HTERT RPE-1 (cell line): ENCODE results near the gene ANO4.
"Not testable (repeated sequence)": the region's sequence is repeated elsewhere in the genome, so short reads cannot be mapped to it uniquely, and the experiment has no call there.

ENCODE experiments used
- in situ Hi-C: fragments of 300-500 bp; cut with MboI; formaldehyde crosslinking; loops from 4 replicates; pipeline ENCODE4 v1.14.3; 2020; ENCODE audit warnings: low sequenced_read_pairs

The ANO4 gene

DNA sequence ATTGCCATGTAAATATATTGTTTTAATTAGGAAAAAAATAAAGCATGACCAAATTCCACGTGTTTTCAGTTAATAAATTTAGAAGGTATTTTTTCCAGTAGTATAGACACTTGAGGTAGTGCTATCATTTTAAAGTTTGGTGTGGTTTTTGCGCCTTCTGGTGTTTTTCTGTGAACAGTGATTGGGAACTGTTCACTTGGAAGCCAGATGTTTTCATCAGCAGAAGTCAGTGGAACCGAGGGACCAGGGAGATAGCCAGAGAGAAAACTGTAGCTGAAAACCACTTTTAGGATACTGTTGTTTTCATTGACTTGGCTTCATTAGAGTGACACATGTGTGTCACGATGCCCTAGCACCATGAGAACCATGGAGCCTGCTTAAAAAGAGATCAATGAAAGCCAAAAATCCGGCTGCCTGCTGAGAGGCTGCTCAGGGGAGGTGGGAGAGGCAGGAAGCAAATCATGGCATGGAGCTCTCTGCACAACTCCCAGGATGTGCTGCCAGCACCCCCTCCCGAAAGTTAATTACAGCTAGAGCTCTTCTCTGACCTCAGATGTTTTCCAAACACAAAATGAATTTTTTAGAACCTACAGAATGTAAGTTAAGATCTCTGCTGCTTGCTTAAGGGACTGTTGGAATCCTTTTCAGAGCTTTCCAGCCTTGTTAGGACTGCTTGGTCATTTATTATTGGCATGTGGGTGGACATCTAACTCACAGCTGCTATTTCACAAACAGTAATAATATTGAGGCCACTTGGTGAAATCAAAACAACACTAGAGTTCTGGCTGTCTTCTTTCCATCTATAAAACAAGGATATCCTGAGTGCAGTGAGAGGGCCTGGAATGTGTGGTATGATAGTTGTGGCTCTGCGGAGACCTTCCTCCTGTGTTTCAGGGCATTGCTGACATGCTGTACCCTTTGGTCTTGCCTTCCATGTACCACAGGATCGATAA, 192.3 kb downstream of the ANO4 start:
- in situ Hi-C loops, result no loop called here

DNA sequence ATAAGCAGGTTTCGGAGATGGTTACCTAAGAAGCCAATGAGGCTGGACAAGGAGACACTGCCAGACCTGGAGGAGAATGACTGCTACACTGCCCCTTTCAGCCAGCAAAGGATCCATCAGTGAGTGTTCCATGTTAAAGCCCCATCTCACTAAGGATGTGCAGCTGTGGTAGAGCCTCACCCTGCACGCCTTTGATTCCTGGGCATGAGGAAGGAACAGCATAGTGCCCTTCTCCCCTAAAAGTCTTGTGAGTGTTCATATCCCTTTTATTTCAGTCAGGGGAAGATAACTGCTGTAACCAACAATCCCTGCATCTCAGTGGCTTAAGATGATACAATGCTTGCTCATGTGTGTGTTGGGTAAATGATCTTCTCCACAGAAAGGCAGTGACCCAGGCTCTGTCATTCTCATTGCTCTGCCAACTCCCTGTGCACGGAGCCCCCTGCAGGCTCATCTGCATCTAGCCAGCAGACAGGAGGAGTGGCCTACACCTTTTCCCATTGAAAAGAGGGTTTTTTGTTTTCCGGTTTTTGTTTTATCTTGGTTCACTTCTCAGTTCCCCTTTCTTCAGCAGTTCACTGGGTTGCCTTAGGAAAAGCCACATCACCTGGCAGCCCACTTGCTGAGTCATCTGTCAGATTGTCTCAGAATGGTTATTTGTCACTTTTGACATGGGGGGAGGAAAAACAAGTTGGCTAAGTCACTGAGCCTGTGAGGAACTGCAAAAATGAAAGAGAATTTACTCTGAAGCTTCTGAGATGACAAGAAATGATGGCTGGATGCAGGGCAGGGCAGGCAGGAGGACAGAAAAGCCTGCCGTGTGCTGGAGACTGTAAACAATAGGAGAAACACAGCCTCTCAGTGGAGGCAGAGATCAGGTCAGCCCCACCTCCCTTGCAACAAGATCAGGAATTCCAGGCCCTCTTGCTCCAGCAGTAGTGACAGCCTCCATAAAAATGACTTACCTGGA, 193.3 kb downstream of the ANO4 start:
- in situ Hi-C loops, result no loop called here

DNA sequence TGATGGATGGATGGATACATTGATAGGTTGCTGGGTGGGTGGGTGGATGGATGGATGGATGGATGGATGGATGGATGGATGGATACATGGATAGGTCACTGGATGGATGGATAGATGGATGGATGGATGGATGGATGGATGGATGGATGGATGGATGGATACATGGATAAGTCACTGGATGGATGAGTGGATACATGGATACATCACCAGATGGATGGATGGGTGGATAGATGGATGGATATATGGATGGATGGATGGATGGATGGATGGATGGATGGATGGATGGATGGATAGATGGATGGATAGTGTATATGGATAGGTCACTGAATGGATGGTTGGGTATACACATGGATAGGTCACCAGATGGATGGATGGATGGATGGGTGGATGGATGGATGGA, 194.9 kb downstream of the ANO4 start:
- in situ Hi-C loops, result not testable (repeated sequence)

DNA sequence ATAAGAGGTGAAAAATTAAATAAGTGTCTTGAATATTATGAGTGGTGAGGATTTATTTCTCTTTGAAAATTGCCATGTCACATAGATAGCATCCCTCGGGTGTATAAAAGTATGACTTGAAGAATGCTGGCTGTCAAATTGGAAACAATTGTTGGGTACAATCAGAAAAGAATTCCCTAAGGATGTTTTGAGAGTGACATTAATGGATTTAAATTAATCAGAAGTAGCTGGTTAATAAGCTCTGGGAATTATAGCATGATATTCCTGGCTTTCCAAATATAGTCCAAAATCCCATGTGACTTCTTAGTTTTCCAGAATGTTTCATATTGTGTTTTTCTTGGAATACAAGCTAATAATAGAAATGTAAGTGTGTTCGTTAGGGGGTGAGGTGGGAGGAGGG, 196.5 kb downstream of the ANO4 start:
- in situ Hi-C loops, result no loop called here

DNA sequence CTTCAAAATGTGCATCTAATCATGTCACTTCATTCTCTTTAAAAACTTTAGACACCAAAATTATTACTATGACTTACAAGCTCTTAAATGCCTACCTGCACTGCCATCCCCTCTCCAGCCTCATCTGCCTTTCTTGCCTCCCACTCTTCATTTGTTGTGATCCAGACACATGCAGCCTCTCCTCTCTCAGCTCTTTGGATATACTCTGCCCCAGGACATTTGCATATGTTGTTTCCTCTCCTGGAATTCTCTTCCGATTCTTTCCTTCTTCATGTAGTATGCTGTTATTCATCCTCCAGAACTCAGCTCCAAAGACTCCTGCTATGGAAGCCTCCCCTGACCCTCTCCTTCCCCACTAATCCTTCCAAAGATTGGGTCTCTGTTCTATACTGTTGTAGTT, 197.6 kb downstream of the ANO4 start:
- in situ Hi-C loops, result no loop called here

DNA sequence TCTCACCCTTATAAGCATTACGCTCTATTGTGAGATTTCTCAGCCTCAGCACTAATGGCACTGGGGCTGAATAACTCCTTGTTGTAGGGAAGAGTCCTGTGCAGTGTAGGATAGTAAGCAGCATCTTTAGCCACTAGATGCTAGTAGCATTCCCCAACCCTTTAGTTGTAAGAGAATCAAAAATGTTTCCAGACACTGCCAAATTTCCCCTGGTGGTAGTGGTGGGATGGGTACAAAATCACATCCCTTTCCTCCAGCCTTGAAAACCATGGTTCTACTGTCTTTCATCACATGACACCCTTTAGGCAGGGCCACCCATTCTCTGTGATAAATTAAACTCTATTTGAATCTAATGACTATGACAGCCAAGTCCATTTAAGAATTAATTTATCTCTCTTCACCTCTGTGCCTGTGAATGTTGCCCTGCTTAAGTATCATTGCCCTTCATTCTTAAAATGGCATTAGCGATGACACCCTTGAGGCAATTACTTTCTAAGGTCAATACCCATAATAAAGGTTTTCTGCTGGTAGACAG, 199.4 kb downstream of the ANO4 start:
- in situ Hi-C loops, result no loop called here

DNA sequence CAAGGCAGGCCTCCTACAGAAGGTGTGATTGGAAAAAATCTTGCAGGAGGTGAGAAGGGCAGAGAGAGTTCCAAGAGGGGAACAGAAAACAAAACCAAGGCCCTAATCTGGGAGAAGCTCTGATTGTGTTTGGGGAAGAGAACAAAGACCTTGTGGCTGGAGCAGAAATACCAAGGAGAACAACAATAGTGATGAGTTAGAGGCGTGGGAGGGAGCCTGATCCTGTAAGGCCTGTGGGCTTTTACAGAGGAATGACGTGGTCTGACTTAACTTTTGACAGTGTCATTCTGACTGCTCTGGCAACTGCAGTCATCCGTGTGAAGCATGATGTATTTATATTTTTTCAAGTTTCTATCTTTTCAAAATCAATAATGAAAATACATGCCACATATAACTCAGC, 200.6 kb downstream of the ANO4 start:
- in situ Hi-C loops, result no loop called here

DNA sequence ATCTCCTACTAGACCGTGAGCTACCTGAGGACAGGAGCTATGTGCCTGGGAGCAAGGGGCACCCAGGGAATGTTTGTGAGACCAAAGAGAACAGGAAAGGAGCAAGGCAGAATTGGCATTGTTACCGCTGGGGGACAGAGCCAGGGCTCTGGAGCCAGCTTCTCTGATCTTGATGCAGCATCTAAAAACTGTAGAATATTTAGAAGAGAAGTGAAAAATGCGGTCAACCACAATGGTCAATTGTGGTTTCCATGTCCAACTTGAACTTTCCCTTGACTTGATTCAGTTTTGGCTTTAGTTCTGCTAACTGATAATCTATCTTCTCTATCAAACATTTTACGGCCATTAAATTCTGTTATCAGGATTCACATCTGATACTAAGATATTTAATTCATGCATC, 201.2 kb downstream of the ANO4 start:
- in situ Hi-C loops, result no loop called here

DNA sequence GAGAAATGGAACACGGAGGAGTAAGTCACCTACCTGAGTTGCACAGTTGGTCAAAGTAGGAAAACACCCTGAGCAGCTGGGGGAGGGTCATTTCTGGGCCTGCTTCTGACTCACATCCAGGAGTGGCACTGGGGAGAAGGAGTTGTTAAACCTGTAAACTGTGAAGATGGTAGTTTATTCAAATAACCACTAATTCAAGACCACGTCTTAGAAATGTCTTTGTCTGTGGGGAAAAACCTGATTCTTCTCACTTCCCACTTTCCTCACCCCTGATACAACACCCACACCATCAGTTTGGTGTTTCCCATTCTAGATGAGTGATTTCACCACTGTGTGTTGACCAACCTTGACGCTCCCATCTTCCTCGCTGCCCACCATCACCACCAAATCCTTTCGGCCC, 207.1 kb downstream of the ANO4 start:
- in situ Hi-C loops, result no loop called here

DNA sequence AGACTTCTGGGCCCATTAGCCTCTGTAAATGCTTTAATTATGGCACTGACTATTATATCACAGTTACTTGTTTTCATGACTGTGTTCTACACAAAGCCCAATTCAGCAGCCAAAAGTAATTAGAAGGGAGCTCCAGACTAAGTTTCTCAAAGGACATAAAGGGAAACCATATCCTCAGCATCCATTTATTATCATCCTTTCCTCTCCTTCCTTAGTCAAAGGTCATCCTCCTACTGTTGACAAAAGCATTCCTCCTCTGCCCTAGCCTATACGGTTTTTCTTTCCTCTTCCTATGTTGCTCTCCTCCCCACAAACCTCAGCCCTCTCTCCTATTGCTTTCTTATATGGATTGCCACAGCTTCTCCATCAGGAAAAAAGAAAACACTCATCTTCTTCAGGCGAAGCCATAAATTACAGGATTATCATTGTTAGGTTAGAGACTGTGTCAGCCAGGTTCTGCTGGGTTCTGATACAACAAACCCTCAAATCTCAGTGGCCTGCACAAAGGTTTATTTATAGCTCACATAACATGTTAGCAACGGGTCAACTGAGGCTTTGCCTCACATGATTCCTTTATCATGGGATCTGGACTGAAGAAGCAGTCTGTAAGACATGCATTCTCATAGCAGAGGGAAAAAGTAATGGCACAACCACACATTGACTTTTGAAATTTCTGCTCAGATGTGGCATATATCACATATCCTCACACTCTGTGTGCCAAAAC, 208.3 kb downstream of the ANO4 start:
- in situ Hi-C loops, result no loop called here

DNA sequence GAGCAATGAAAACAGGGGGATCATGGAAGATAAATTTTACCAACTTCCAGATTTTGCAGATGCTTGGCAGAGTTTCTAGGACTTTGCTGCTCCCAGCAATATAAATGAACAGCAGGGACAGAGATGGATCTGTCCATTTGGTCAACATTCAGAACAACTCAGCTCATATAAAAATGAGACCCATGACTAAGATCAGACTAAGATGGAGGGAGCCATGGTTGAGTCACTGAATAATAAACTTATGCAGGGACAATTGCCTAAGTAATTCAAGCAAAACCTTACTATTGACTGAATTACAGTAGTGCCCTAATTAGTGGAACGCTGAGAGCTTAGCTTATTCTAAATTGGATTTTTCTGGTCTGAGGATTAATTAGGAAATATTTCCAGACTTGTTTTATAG, 210.3 kb downstream of the ANO4 start:
- in situ Hi-C loops, result no loop called here

DNA sequence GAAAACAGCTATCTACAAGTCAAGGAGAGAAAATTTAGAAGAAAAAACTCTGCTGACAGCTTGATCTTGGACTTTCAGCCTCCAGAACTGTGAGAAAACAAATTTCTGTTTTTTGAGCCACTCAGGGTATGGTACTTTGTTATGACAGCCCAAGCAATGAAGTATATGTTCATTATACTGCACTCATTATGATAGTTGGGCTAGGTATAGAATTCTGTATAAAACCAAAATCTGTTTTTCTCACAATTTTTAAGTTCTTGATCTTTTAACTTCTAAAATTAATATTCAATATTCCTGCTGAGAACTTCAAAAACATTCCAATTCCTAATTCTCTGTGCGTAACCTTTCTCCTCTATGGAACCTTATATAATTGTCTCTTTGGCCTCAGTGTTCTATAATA, 214.7 kb downstream of the ANO4 start:
- in situ Hi-C loops, result no loop called here

DNA sequence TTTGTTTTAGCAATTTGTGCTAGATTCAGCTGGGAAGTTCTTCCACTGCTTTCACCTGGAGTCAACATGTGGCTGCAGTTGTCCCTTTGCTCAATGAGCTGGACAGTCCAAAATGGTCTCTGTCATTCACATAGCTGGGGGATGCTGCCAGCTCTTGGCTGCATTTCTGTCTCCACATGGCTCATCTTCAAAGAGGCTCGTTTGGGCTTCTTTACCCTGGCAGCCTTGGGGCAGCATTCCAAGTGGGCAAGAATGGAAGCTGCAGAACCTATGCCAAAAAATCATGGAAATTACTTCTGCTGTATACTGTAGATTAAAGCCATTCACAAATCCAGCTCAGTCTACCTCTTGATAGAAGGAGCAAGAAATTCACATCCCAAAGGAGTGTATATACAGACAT, 216.3 kb downstream of the ANO4 start:
- in situ Hi-C loops, result no loop called here

DNA sequence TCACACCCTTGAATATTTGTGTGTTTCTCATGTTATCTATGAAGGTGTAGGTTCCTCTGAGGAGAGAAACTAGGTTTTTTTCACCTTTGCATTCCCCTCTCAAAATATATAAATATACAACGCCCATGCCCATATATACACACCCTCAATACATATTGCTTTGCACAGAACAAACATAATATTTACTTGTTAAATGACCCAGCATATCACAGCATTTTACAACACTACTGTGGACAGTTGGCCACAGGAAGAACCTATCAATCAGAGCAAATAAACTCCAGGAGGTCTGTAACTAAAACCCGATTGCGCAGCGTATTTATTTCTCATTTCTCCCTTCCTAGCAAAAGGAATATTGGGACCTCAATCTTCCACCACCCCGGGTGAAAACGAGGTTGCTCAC, 219.4 kb downstream of the ANO4 start:
- in situ Hi-C loops, result no loop called here

DNA sequence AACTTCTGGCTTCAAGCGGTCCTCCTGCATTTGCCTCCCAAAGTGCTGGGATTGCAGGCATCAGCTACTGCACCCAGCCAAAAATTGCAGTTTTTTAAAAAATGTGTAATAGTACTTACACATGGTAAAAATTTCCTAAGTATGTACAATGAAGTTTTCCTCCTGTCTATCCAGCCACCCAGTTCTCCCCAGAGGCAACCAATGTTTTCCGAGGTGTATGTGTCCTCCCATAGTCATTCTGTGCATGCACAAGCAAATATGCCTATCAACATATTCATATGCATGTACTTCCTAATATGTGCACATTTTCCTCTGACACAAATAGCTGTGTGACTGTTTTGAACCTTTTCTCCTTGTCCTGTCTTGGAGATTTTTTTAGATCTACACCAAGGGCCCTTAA, 220.5 kb downstream of the ANO4 start:
- in situ Hi-C loops, result no loop called here

DNA sequence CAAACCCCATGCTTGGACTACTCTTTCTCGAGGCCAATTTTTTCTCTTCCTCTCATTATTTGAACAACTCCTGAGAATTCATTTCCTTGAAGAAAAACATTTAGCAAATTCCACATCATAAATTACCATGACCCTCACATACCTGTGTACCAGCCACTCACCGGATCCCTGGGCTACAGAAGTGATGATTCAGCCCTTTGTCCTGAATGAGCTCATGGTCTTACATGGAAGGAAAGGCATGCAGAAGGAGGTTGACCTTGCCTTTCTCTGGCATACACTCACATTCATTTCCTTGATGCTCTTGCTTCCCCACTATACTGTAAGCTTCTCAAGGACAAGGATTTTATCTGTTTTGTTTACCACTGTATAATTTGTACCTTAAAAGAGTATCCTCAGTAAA, 224.0 kb downstream of the ANO4 start:
- in situ Hi-C loops, result no loop called here

DNA sequence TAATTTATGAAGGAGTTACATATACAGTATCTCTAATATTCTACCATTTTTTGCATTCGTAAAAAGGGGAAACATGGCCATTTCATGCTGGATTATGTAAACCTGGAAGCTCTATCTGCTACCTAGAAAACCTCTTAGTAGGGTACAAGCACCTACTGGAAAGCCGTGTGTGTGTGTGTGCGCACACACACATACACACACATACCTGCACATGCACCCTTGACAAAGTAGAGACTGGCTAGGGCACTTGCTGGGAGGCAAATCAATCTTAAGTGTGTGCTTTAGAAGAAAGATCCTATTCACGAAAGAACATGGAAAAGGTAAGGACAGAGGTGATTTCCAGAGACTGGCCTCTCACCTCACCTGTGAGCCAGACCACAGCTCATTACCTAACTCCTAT, 224.6 kb downstream of the ANO4 start:
- in situ Hi-C loops, result no loop called here

DNA sequence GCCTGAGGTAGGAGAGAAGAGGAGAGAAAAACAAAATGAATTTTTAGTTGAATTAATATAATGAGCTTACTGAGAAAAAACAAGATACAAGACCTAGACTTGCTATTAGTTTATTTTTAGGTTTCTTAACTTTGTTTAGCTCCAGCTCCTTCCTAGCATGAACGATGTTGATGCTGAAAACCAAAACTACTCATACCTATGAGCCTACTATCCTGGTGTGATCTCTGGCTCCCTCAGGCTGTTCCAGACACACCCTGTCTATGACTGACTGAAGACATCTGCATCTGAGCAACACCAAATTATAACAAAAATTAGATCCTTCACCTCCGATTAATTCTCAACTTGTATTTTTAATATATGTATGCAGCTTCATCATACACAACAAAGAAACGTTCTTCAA, 225.1 kb downstream of the ANO4 start:
- in situ Hi-C loops, result no loop called here

DNA sequence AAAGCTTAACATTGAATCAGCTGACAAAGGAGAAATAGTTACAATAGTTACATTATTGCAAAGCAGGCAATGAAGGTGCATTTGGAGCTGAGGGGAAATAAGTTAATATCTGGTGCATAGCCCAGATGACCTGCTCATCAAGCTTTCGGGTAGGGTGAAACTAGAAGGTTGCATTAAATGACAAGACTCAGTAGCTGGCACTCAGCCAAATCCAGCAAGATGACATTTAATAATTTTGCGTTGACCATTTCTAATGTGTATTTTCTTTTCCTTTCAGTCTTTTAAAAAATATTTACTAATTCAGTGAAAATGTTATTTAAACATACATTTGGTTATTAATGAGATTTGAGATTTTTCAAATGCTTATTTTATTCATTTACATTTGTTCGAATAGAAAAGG, 226.9 kb downstream of the ANO4 start:
- in situ Hi-C loops, result no loop called here

DNA sequence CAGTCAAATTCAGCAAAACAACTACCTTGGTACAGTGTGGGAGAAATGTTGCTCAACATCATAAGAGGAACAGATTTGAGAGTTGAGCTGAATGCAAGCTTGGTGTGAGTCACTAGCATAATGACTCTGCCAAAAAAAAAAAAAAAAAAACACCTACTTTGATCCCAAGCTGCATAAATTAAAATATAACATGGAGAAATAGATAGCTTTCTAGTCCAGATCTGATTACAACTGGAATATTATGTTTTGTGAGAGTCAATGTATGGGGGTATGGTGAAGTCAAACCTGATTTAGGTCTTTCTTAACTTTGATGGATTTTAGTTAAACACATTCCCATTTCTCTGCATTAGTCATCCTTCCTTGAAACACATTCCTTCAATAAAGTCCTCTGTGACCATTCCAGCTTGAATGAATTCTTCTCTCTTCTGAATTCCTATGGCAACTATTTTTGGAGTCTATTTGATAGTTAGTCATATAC, 227.4 kb downstream of the ANO4 start:
- in situ Hi-C loops, result no loop called here

DNA sequence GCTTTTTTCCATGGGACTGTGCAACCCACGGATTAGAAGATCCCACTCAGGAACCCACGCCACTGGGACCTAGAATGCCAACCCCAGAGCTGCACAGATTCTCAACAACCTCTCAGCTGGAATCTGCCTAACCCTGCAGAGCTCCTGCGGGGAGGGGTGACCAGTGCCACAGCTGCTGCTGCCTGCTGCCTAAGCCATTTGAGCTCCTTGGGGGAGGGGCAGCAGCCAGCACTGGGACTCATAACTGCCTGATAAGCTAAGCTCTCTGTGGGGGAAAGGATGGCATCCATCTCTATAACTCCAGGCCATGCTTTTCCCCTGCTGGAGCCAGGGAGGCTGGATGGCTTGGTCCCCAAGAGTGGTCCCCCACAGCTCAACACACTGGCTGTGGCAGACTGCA, 232.6 kb downstream of the ANO4 start:
- in situ Hi-C loops, result no loop called here
